Nephron (organoid): ENCODE results near the gene FAM149B1.

Experiments used
- H3K27ac Mint-ChIP-seq, 3 experiments: 2 replicates each; pipeline ENCODE4 v1.8.0; 2020; ENCODE audit warnings: mixed read lengths in 3 of 3, mild to moderate bottlenecking in 2 of 3, moderate library complexity in 1 of 3
- H3K27me3 Mint-ChIP-seq: 2 replicates; pipeline ENCODE4 v1.8.0; 2021; ENCODE audit warnings: low read depth, mild to moderate bottlenecking, moderate library complexity, mixed read lengths
- H3K36me3 Mint-ChIP-seq: 2 replicates; pipeline ENCODE4 v1.8.0; 2020; ENCODE audit warnings: low read depth, mixed read lengths
- H3K4me1 Mint-ChIP-seq: 2 replicates; pipeline ENCODE4 v1.8.0; 2020; ENCODE audit warnings: mixed read lengths
- H3K4me3 Mint-ChIP-seq, 3 experiments: 2 replicates each; pipeline ENCODE4 v1.8.0; 2020; ENCODE audit warnings: mild to moderate bottlenecking in 3 of 3, mixed read lengths in 3 of 3, moderate library complexity in 2 of 3
- H3K9me3 Mint-ChIP-seq: 2 replicates; pipeline ENCODE4 v1.8.0; 2020; ENCODE audit warnings: mixed read lengths
- TF ChIP-seq, protein P1 (sequence below), 3 experiments: fragments of 200-600 bp; sonication (generic); IDR thresholded peaks; one replicate each; pipeline ENCODE4 v1.5.0; 2021; ENCODE audit warnings: antibody characterized with exemption in 3 of 3; ENCODE audit not compliant: unreplicated experiment in 3 of 3

The FAM149B1 gene

DNA sequence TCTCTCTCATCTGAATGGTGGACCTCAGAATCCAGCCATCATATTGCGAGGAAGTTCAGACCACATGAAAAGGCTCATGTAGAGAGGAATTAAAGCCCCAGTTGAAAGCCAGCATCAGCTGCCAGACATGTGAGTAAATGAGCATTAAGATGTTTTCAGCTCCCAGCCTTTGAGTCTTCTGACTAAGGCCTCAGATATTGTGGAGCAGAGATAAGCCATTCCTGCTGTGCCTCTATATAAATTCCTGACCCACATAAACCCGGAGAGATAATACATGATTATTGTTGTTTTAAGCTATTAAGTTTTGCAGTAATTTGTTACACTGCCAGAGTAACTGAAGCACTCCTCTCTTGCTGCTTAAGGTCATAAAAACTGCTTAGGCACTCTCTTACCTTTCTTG is 14.6 kb downstream of the FAM149B1 start:
- Mint-ChIP-seq H3K27me3 (no peaks in the 10 kb centered on the region), H3K36me3 (peaks cover 40% of the 10 kb centered on the region), H3K4me1 (no peaks in the 10 kb centered on the region), H3K27ac (no peak overlapping the region), H3K4me3 (no peak overlapping the region), H3K9me3 (no peaks in the 10 kb centered on the region)
- TF ChIP-seq, protein P1, sequence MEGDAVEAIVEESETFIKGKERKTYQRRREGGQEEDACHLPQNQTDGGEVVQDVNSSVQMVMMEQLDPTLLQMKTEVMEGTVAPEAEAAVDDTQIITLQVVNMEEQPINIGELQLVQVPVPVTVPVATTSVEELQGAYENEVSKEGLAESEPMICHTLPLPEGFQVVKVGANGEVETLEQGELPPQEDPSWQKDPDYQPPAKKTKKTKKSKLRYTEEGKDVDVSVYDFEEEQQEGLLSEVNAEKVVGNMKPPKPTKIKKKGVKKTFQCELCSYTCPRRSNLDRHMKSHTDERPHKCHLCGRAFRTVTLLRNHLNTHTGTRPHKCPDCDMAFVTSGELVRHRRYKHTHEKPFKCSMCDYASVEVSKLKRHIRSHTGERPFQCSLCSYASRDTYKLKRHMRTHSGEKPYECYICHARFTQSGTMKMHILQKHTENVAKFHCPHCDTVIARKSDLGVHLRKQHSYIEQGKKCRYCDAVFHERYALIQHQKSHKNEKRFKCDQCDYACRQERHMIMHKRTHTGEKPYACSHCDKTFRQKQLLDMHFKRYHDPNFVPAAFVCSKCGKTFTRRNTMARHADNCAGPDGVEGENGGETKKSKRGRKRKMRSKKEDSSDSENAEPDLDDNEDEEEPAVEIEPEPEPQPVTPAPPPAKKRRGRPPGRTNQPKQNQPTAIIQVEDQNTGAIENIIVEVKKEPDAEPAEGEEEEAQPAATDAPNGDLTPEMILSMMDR (IDR thresholded peaks at IDR 0.05; ENCODE audit: unreplicated experiment in 3 of 3), result no peak

DNA sequence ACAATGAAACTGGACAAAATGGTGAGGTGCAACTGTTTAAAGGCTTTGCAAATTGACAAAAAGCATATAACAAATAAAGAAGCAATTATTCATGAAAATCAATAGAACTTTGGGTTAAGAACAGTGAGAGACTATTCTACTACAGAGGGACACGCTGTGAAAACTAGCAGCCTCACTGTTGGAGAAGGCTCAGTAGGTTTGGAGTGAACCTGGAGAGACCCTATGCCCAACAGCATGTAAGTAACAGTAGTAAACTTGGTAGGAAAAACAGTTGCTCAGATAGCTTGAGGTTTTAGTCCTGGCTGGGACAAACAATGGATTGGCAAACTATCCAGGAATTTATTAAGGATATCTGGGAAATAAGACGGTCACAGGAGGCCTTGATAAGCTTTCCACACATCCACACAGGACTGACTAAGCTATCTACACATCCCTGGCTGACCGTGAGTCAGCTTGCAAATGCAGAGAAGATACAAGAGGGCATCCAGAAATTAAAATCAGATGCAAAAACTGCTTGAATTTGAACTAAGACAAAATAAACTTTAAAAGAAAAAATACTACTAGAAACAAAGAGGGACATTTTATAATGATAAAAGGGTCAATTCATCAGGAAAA is 15.9 kb downstream of the FAM149B1 start:
- Mint-ChIP-seq H3K27me3 (no peaks in the 10 kb centered on the region), H3K4me1 (no peaks in the 10 kb centered on the region), H3K9me3 (no peaks in the 10 kb centered on the region), H3K27ac (no peak overlapping the region), H3K36me3 (peaks cover 32% of the 10 kb centered on the region), H3K4me3 (no peak overlapping the region)
- TF ChIP-seq, protein P1 (IDR thresholded peaks at IDR 0.05; ENCODE audit: unreplicated experiment in 3 of 3), result no peak

DNA sequence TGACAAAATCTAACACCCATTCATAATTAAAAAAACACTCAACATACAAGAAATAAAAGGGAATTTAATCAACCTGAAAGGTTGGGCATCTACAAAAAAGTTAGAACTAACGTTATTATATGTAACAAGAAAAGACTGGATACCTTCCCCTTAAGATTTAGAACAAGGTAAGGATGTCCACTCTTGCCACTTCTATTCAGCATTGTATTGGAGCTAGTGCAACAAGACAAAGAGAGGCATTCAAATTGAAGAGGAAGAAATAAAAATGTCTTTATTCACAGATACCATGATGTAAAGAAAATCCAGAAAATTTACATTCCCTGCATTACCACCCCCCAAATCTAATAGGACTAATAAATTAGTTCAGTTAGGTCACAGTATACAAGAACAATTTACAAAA is 18.3 kb downstream of the FAM149B1 start:
- TF ChIP-seq, protein P1 (IDR thresholded peaks at IDR 0.05; ENCODE audit: unreplicated experiment in 3 of 3), result no peak
- no peak overlapping the region for H3K27ac Mint-ChIP-seq
- no peak overlapping the region for H3K4me3 Mint-ChIP-seq
- H3K36me3 Mint-ChIP-seq, result peaks cover 23% of the 10 kb centered on the region
- H3K4me1 Mint-ChIP-seq, result no peaks in the 10 kb centered on the region
- H3K9me3 Mint-ChIP-seq, result no peaks in the 10 kb centered on the region
- no peaks in the 10 kb centered on the region for H3K27me3 Mint-ChIP-seq

DNA sequence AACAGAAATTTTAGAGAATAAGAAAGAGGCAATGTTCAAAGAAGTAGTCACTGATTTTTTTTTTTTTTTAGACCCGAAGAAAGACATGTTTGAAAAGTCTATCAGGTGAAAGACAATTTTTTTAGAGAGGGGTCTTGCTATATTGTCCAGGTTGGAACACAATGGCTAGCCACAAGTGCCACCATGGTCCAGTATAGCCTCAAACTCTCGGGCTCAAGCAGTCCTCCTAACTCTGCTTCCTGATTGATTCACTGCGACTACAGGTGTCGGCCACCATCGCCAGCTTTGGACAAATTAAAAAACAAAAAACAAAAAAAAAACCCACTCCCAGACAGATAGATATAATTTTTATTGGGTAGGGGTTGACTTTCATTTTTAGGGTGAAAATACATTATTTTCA is 22.3 kb downstream of the FAM149B1 start:
- TF ChIP-seq, protein P1 (IDR thresholded peaks at IDR 0.05; ENCODE audit: unreplicated experiment in 3 of 3), result no peak
- H3K4me3 Mint-ChIP-seq, result no peak overlapping the region
- H3K4me1 Mint-ChIP-seq, result no peaks in the 10 kb centered on the region
- H3K9me3 Mint-ChIP-seq, result no peaks in the 10 kb centered on the region
- H3K36me3 Mint-ChIP-seq, result peaks cover 11% of the 10 kb centered on the region
- no peak overlapping the region for H3K27ac Mint-ChIP-seq
- H3K27me3 Mint-ChIP-seq, result no peaks in the 10 kb centered on the region

DNA sequence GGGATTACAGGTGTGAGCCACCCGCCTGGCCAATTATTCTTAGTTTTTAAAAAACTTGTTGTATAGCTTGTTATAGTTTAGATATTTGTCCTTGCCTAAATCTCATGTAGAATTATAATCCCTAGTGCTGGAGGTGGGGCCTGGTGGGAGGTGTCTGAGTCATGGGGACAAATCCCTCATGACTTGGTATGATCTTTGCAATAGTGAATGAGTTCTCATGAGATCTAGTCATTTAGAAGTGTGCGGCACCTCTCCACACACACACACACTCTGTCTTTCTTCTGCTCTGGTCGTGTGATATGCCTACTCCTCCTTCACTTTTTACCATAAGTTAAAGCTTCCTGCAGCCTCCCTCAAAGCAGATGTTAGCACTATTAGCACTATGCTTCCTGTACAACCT is 37.2 kb downstream of the FAM149B1 start:
- Mint-ChIP-seq H3K36me3 (peaks cover 66% of the 10 kb centered on the region), H3K27me3 (no peaks in the 10 kb centered on the region), H3K9me3 (peaks cover 6% of the 10 kb centered on the region), H3K4me3 (no peak overlapping the region), H3K27ac (no peak overlapping the region), H3K4me1 (no peaks in the 10 kb centered on the region)
- TF ChIP-seq, protein P1 (IDR thresholded peaks at IDR 0.05; ENCODE audit: unreplicated experiment in 3 of 3), result no peak

DNA sequence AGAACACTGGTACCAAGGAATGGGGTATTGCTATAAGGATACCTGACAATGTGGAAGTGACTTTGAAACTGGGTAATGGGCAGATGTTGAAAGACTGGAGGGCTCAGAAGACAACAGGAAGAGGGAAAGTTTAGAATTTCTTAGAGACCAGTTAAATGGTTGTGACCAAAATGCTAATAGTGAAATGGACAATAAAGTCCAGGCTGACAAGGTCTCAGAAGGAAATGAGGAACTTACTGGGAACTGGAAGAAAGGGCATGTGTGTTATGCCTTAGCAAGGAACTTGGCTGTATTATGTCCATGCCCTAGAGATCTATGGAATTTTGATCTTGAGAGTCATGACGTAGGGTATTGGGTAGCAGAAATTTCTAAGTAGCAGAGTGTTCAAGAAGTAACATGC is 38.0 kb downstream of the FAM149B1 start:
- Mint-ChIP-seq H3K4me3 (no peak overlapping the region), H3K36me3 (peaks cover 60% of the 10 kb centered on the region), H3K9me3 (peaks cover 6% of the 10 kb centered on the region), H3K4me1 (no peaks in the 10 kb centered on the region), H3K27me3 (no peaks in the 10 kb centered on the region), H3K27ac (no peak overlapping the region)
- TF ChIP-seq, protein P1 (IDR thresholded peaks at IDR 0.05; ENCODE audit: unreplicated experiment in 3 of 3), result no peak
